DOHH2 (cell line): ENCODE measurements around the gene NPRL2.

ENCODE experiments used
- H3F3A ChIP-seq: fragments of 200-600 bp; sonication (generic), shearing (Covaris generic); 2 replicates; pipeline ENCODE4 v1.6.0; 2016; ENCODE audit warnings: antibody characterized with exemption, mild to moderate bottlenecking; ENCODE audit not compliant: control insufficient read depth, insufficient read depth
- H3K27ac ChIP-seq: fragments of 200-600 bp; sonication (generic); 2 replicates; pipeline ENCODE4 v1.5.1; 2014; ENCODE audit warnings: low read depth, mild to moderate bottlenecking, low read length, moderate library complexity
- H3K27me3 ChIP-seq: fragments of 200-600 bp; sonication (generic); 2 replicates; pipeline ENCODE4 v1.6.1; 2014; ENCODE audit warnings: mild to moderate bottlenecking, low read length, mixed read lengths; ENCODE audit not compliant: control insufficient read depth
- H3K36me3 ChIP-seq: fragments of 200-600 bp; sonication (generic); 2 replicates; pipeline ENCODE4 v1.6.1; 2014; ENCODE audit warnings: mild to moderate bottlenecking, low read length, moderate library complexity, mixed read lengths; ENCODE audit not compliant: control insufficient read depth
- H3K4me1 ChIP-seq: fragments of 200-600 bp; sonication (generic); 2 replicates; pipeline ENCODE4 v1.6.1; 2014; ENCODE audit warnings: mild to moderate bottlenecking, low read length, mixed read lengths; ENCODE audit not compliant: control insufficient read depth
- H3K4me2 ChIP-seq: fragments of 200-600 bp; sonication (generic); 2 replicates; pipeline ENCODE4 v1.6.0; 2014; ENCODE audit warnings: mild to moderate bottlenecking, low read length, moderate library complexity
- H3K4me3 ChIP-seq: fragments of 200-600 bp; sonication (generic); 2 replicates; pipeline ENCODE4 v1.5.1; 2014; ENCODE audit warnings: mild to moderate bottlenecking, low read length, mixed read lengths
- H3K79me2 ChIP-seq: fragments of 200-600 bp; sonication (generic); 2 replicates; pipeline ENCODE4 v1.6.1; 2014; ENCODE audit warnings: mild to moderate bottlenecking, low read length, mixed read lengths; ENCODE audit not compliant: control insufficient read depth
- H3K9me2 ChIP-seq: fragments of 200-600 bp; sonication (generic); replicated peaks from 2 replicates; pipeline ENCODE4 v1.6.1; 2014; ENCODE audit warnings: mild to moderate bottlenecking, low read length, mixed read lengths; ENCODE audit not compliant: control insufficient read depth
- H3K9me3 ChIP-seq: fragments of 200-600 bp; sonication (generic); 2 replicates; pipeline ENCODE4 v1.6.1; 2014; ENCODE audit warnings: antibody characterized with exemption, low read length, mixed read lengths; ENCODE audit not compliant: control insufficient read depth, insufficient read depth
- H4K20me1 ChIP-seq: fragments of 200-600 bp; sonication (generic); 2 replicates; pipeline ENCODE4 v1.6.0; 2014; ENCODE audit warnings: low read depth, mild to moderate bottlenecking, antibody characterized with exemption, low read length, moderate library complexity; ENCODE audit not compliant: control insufficient read depth, insufficient read depth
- CTCF ChIP-seq: fragments of 200-600 bp; sonication (generic); IDR thresholded peaks from one replicate; pipeline ENCODE4 v1.5.1; 2014; ENCODE audit warnings: antibody characterized with exemption, mild to moderate bottlenecking, low read depth, low read length; ENCODE audit not compliant: poor library complexity, severe bottlenecking
- EZH2phosphoT487 ChIP-seq: fragments of 200-600 bp; sonication (generic); IDR thresholded peaks from 2 replicates; pipeline ENCODE4 v1.6.1; 2017; ENCODE audit warnings: borderline replicate concordance, mild to moderate bottlenecking, antibody characterized with exemption, low read length, moderate library complexity, mixed read lengths

Gene NPRL2

GRCh38 chr3:50372349-50372748, 21.8 kb upstream of the NPRL2 start:
- no peak for TF ChIP-seq EZH2phosphoT487
- TF ChIP-seq CTCF = no peak
- Histone ChIP-seq H3K9me3 (no peaks in the 10 kb centered on the region), H3K4me3 (no peak overlapping the region), H3K4me2 (no peak overlapping the region), H3F3A (no peaks in the 10 kb centered on the region), H3K27me3 (peaks cover 7% of the 10 kb centered on the region), H3K4me1 (no peaks in the 10 kb centered on the region), H4K20me1 (no peaks in the 10 kb centered on the region), H3K79me2 (no peaks in the 10 kb centered on the region), H3K9me2 (no peaks in the 10 kb centered on the region), H3K36me3 (no peaks in the 10 kb centered on the region), H3K27ac (no peak overlapping the region)

- Histone ChIP-seq H3K79me2 (no peaks in the 10 kb centered on the region), H3K4me3 (no peak overlapping the region), H3K36me3 (no peaks in the 10 kb centered on the region), H3K27me3 (peaks cover 8% of the 10 kb centered on the region), H3K4me1 (no peaks in the 10 kb centered on the region), H3K9me2 (no peaks in the 10 kb centered on the region), H4K20me1 (no peaks in the 10 kb centered on the region), H3K4me2 (no peak overlapping the region), H3F3A (no peaks in the 10 kb centered on the region), H3K9me3 (no peaks in the 10 kb centered on the region), H3K27ac (no peak overlapping the region)
- TF ChIP-seq CTCF (no peak), EZH2phosphoT487 (no peak)
These were observed 20.6 kb upstream of the NPRL2 start for GRCh38 chr3:50371133-50371685.

- Histone ChIP-seq H3K79me2 (no peaks in the 10 kb centered on the region), H3K4me3 (no peak overlapping the region), H3K36me3 (no peaks in the 10 kb centered on the region), H3K27ac (no peak overlapping the region), H3K9me2 (no peaks in the 10 kb centered on the region), H4K20me1 (no peaks in the 10 kb centered on the region), H3K9me3 (no peaks in the 10 kb centered on the region), H3F3A (no peaks in the 10 kb centered on the region), H3K27me3 (peaks cover 14% of the 10 kb centered on the region), H3K4me1 (peaks cover 3% of the 10 kb centered on the region), H3K4me2 (no peak overlapping the region)
- no peak for TF ChIP-seq EZH2phosphoT487
- peak; percentile 40 for TF ChIP-seq CTCF
These were observed 20.0 kb upstream of the NPRL2 start for GRCh38 chr3:50370594-50370993.
